HG02852 (cell line): ENCODE data around the gene TFG.

Experiments
- ATAC-seq: cut with Tn5 transposase; IDR thresholded peaks from one replicate; pipeline ENCODE4 v1.9.1; 2021; ENCODE audit warnings: mild to moderate bottlenecking, moderate library complexity; ENCODE audit not compliant: unreplicated experiment

The TFG gene

DNA sequence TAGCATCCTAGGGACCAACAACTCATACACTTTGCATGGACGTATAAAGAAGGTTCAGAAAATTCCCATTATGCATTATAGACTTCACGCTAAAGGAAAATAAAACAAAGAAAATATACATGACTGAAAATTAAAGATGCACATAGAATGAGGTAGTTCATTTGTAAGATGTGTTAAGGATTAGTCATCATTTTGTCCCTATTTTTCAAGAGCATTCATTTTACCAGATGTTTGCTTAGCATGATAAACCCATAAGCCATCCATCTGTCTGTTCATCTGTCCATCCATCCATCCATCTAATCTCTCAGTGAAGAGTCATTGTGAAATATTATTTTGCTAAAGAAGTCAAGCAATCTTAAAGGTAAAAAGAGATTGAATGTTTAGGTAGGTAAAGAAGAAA lies 80.3 kb downstream of the TFG start:
- no peak for ATAC-seq

DNA sequence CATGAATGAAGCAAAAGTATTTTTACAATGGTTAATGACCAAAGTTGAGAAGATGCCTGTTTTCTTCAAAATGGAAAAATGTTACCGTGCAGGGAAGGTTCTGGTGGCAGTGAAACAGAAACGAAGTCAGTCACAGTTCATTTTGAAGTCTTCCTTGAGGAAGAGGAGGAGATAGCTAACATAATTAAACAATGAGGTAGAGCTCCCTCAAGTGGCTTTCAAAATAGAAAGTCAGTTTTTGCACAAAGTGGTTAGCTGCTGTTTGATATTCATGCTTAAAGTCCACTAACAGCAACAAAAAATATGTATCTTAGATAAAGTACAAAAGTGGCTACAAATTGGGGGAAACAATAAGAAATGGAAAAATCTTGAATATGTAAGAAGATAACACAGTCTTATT lies 87.3 kb downstream of the TFG start:
- no peak for ATAC-seq

DNA sequence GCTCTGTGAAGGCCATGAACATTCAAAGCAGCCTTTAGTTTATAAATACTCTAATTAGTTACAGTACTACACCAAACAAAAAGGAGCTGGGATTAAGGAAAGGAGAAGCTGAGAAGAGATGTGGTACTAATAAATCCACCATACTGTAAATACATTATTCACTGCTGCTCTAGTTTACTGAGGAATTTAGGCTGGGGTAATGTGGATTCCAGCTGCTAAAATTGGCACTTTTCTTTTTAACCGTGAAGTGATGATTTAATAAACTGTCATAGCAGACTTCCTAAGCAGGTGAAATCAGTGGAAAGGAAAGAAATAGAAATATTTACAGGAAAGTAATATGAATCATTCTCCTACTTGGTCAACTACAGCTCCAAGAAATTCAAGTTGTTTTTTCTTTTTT lies 88.7 kb downstream of the TFG start:
- ATAC-seq: no peak
